GM21786 (cell line): Measurements from ENCODE around the gene PFN2.

ENCODE experiments used
- ATAC-seq: cut with Tn5 transposase; IDR thresholded peaks from one replicate; pipeline ENCODE4 v1.9.1; 2021; ENCODE audit not compliant: unreplicated experiment

PFN2 gene

DNA sequence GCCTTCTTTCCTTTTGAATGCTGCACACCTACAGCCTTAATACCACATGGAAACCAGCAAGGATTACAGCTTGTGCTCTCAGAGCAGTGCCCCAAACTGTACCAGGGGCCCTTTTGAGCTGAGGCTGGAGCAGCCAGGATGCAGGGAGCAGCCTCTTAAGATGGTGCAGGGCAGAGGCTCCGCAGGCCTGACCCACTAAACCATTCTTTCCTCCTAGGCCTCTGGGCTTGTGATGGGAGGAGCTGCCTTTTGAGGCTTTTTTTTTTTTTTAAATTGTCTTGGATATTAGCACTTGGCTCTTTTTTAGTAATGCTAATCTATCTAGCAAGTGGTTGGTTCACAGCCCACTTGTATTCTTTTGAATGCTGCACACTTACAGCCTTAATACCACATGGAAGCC lies 37.7 kb downstream of the PFN2 start:
- ATAC-seq = no peak

DNA sequence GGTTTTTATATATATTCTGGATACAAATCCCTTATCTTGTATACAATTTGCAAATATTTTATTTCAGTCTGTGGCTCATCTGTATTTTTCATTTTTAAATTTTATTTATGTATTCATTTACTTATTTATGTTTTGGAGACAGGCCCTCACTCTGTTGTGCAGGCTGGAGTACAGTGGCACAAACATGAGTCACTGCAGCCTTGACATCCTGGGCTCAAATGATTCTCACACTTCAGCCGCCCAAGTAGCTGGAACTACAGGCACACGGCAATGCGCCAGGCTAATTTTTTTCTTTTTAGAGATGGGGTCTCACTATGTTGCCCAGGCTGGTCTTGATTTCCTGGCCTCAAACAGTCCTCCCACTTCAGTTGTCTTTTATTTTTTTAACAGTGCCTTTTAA lies 50.6 kb downstream of the PFN2 start:
- ATAC-seq = no peak

DNA sequence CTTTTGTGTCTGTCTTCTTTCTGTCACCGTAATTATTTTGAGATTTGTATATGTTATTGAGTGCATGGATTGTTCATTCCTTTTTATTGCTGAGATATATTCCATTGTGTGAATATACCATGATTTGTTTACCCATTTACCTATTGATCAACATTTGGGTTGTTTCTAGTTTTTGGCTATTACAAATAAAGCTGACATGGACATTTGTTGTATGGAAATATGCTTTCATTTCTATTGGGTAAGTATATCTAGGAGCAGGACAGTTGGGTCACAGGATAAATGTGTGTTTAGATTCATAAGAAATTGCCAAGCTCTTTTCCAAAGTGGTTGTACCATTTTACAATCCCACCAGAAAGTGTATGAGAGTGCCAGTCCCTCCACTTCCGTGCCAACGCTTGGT lies 51.2 kb downstream of the PFN2 start:
- no peak for ATAC-seq

DNA sequence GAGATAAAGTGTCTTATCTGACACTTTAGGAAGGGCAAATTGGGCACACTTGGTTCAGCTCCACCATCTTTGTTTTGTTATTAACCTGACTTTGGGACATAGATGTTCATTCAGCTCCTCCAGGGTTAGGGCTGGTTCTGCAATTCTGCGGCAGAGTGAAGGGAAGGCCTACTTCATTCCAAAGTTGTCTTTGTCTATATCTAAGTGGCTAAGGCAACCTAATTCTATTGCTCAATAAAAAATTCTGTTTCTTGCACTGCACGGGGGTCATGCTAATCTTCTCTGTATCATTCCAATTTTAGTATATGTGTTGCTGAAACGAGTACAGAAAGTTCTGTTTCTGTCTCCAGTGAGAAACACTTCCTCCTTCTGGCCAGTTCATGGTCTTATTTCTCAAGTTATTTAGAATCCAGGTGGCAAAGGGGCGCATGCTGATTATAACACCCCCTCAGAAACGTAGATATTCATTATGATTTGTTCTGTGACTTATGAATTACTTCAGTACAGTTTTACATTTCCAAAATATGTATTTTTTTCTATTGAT lies 53.5 kb downstream of the PFN2 start:
- no peak for ATAC-seq
